HepG2 (cell line): Measurements from ENCODE around the gene DOK7. TPM values are rescaled to one million over a fixed set of nuclear protein-coding genes. Genes with fewer than 3 reads are reported as not detected.
"Not testable (repeated sequence)": the region's sequence is repeated elsewhere in the genome, so short reads cannot be mapped to it uniquely, and the experiment has no call there.

ENCODE experiments used
- ATAC-seq: fragments of 200-7000 bp; cut with Tn5 transposase; 3 replicates; pipeline ENCODE4 v1.9.1; 2020; ENCODE audit warnings: mild to moderate bottlenecking, moderate library complexity
- BruUV-seq: library from RNA; stranded (reverse); fragments of 400-500 nt; replicated peaks from 2 replicates; lab custom pipeline; 2021; lab: Mats Ljungman, UMichigan
- CTCF ChIA-PET: fragments of 300-600 bp; formaldehyde crosslinking; extraction: SDS; loops from one replicate; lab custom pipeline; 2021; ENCODE audit warnings: low total read pairs, inconsistent platforms, low intra/inter-chr PET ratio; lab: Yijun Ruan, JAX
- POLR2A ChIA-PET: fragments of 350-600 bp; sonication (Branson Sonifier 250); formaldehyde crosslinking; loops from one replicate; lab custom pipeline; 2020; ENCODE audit warnings: antibody characterized with exemption, inconsistent platforms; lab: Yijun Ruan, JAX
- DNase-seq: peaks from one replicate; pipeline ENCODE4 v3.0.0-alpha.2; 2015; ENCODE audit warnings: low spot score
- FAIRE-seq: peaks from 3 replicates; lab custom pipeline; 2011; peaks lifted over from hg19 to GRCh38; lab: Jason Lieb, UNC
- H2AFZ ChIP-seq: one replicate; pipeline ENCODE4 v1.6.1; 2011; ENCODE audit warnings: low read length, inconsistent platforms
- H3K27ac ChIP-seq: fragments of 300-600 bp; 3 replicates; pipeline ENCODE4 v1.8.0; 2011; ENCODE audit warnings: mixed run types, mild to moderate bottlenecking, mixed read lengths, low read length, inconsistent platforms; ENCODE audit not compliant: insufficient read depth; ENCODE audit errors: extremely low read length
- H3K27me3 ChIP-seq, 2 experiments: fragments of 200-600 bp in 1 of 2; 2 replicates in 1 of 2; 3 replicates in 1 of 2; pipeline versions ENCODE4 v1.6.0 to v1.8.0; 2011; ENCODE audit warnings: low read length in 2 of 2, mild to moderate bottlenecking in 2 of 2, moderate library complexity in 2 of 2, inconsistent platforms in 1 of 2; ENCODE audit not compliant: insufficient read depth in 2 of 2, control insufficient read depth in 1 of 2
- H3K36me3 ChIP-seq, 2 experiments: fragments of 200-600 bp in 1 of 2; replicated peaks in 1 of 2; 2 replicates in 1 of 2; 3 replicates in 1 of 2; pipeline versions ENCODE4 v1.5.1 to v1.8.0; 2011; ENCODE audit warnings: low read length in 2 of 2, inconsistent platforms in 1 of 2; ENCODE audit not compliant: insufficient read depth in 2 of 2, control insufficient read depth in 1 of 2
- H3K4me1 ChIP-seq: 2 replicates; pipeline ENCODE4 v1.5.1; 2012; ENCODE audit warnings: low read length, inconsistent platforms; ENCODE audit not compliant: insufficient read depth
- H3K4me2 ChIP-seq: 2 replicates; pipeline ENCODE4 v1.6.0; 2011; ENCODE audit warnings: low read depth, low read length, inconsistent platforms
- H3K4me3 ChIP-seq, 3 experiments: fragments of 200-600 bp in 1 of 3; sonication (generic), shearing (Covaris generic) in 1 of 3; replicated peaks in 1 of 3; 2 replicates each; pipeline ENCODE4 v1.5.1; 2011 to 2016; ENCODE audit warnings: low read length in 3 of 3, inconsistent platforms in 2 of 3, low read depth in 2 of 3, mild to moderate bottlenecking in 2 of 3, control low read depth in 1 of 3, mixed read lengths in 1 of 3; ENCODE audit not compliant: insufficient read depth in 1 of 3
- H3K79me2 ChIP-seq: one replicate; pipeline ENCODE4 v1.6.1; 2011; ENCODE audit warnings: low read length, inconsistent platforms; ENCODE audit not compliant: insufficient read depth
- H3K9ac ChIP-seq: 2 replicates; pipeline ENCODE4 v1.6.0; 2011; ENCODE audit warnings: mild to moderate bottlenecking, low read depth, low read length, inconsistent platforms; ENCODE audit not compliant: insufficient read depth
- H3K9me3 ChIP-seq: 2 replicates; pipeline ENCODE4 v1.5.1; 2012; ENCODE audit warnings: mild to moderate bottlenecking, low read length
- H4K20me1 ChIP-seq: 2 replicates; pipeline ENCODE4 v1.6.0; 2011; ENCODE audit warnings: inconsistent platforms, mild to moderate bottlenecking, low read length, moderate library complexity; ENCODE audit not compliant: insufficient read depth
- ATF4 ChIP-seq, 2 experiments: fragments of 450-650 bp in 1 of 2; sonication (generic) in 1 of 2; formaldehyde crosslinking; IDR thresholded peaks; 2 replicates each; pipeline versions ENCODE4 v1.5.0 to v1.8.0; 2020 to 2022; ENCODE audit warnings: mild to moderate bottlenecking in 1 of 2, missing genetic modification reagents in 1 of 2
- ERF ChIP-seq: IDR thresholded peaks from 2 replicates; pipeline ENCODE4 v1.6.1; 2018; ENCODE audit warnings: missing biosample characterization, missing genetic modification reagents
- FOXP1 ChIP-seq, 2 experiments: fragments of 450-650 bp in 1 of 2; IDR thresholded peaks; 2 replicates each; pipeline ENCODE4 v1.6.1; 2017 to 2018; ENCODE audit warnings: antibody characterized with exemption in 1 of 2
- HMGA1 ChIP-seq: sonication (generic); formaldehyde crosslinking; conservative IDR thresholded peaks from 2 replicates; pipeline ENCODE4 v1.4.0; 2020; ENCODE audit warnings: missing genetic modification reagents
- IKZF4 ChIP-seq: sonication (generic); formaldehyde crosslinking; IDR thresholded peaks from 2 replicates; pipeline ENCODE4 v1.5.1; 2020; ENCODE audit warnings: borderline replicate concordance, mild to moderate bottlenecking, low read depth, missing genetic modification reagents; ENCODE audit errors: not compliant biosample characterization
- KMT2A ChIP-seq: sonication (generic); formaldehyde crosslinking; IDR thresholded peaks from 2 replicates; pipeline ENCODE4 v1.4.0; 2020; ENCODE audit warnings: missing genetic modification reagents
- MIXL1 ChIP-seq: IDR thresholded peaks from 2 replicates; pipeline ENCODE4 v1.6.1; 2016
- NFKB2 ChIP-seq: sonication (generic); formaldehyde crosslinking; IDR thresholded peaks from 2 replicates; pipeline ENCODE4 v1.4.0; 2020; ENCODE audit warnings: missing genetic modification reagents, borderline replicate concordance
- TFE3 ChIP-seq: IDR thresholded peaks from 2 replicates; pipeline ENCODE4 v1.6.1; 2016
- WGBS: methylation state at CpG from one replicate; pipeline ENCODE4 v1.1.6; 2017; ENCODE audit warnings: low lambda C conversion rate; 5-methylcytosine and 5-hydroxymethylcytosine counted together
- in situ Hi-C: cut with HindIII; loops from 2 replicates; pipeline ENCODE4 v1.10.0; 2017; ENCODE audit warnings: low pct_unique_long_range_greater_than_20kb; ENCODE audit not compliant: extremely low pct_ligation_motif_present
- intact Hi-C: fragments of 100-400 bp; cut with micrococcal nuclease; formaldehyde crosslinking; loops from one replicate; pipeline ENCODE4 v1.10.0; 2022; ENCODE audit not compliant: unreplicated experiment
- polyA plus RNA-seq, 8 experiments: library from polyadenylated mRNA; depleted of rRNA in 3 of 8; stranded (reverse) in 7 of 8; unstranded in 1 of 8; fragments of >200 nt; fragmentation: Illumina TruSeq in 4 of 8; extraction: Trizol in 4 of 8; gene quantifications; 2 replicates each; pipeline versions ENCODE4 v1.2.1 to v1.2.3, GENCODE V29; 2011 to 2016; ENCODE audit warnings: low read depth in 4 of 8, missing spikeins in 1 of 8, mixed read lengths in 1 of 8; ENCODE audit not compliant: insufficient read depth in 1 of 8
- total RNA-seq, 5 experiments: library from RNA; depleted of rRNA; stranded (reverse); fragments of >200 nt; fragmentation: Illumina TruSeq; extraction: Trizol; gene quantifications; 2 replicates each; pipeline ENCODE4 v1.2.3, GENCODE V29; 2016; ENCODE audit warnings: low read depth in 1 of 5
- TF ChIP-seq, protein P1 (sequence below): IDR thresholded peaks from 2 replicates; pipeline ENCODE4 v1.6.1; 2016; ENCODE audit warnings: missing genetic modification reagents, missing compliant biosample characterization

DOK7 gene
- total and polyA plus RNA-seq, 2 of the 13 experiments (the other 11 are each of a cell fraction or from before 2014, with no cell fraction given), result 0.03 to 0.07 TPM

DNA sequence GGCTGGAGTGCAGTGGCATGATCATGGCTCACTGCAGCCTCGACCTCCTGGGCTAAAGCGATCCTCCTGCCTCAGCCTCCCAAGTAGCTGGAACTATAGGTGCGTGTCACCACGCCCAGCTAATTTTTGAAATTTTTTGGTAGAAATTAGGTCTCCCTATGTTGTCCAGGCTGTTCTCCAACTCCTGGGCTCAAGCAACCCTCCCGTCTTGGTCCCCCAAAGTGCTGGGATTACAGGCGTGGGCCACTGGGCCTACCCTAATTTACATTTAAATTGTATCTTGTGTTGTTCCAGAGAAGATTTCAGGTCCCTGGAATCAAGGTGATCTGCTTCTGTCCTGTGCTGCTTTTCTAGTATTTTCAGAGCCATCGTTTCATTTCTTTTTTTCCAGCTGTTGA, 70.3 kb downstream of the DOK7 start (continued):
- TF ChIP-seq FOXP1 (IDR thresholded peaks at IDR 0.05), result no peak
- TF ChIP-seq FOXP1 (CRISPR knock-in tag; IDR thresholded peaks at IDR 0.05), result no peak
- TF ChIP-seq NFKB2, result no peak
- TF ChIP-seq IKZF4 (CRISPR knock-in tag), result no peak
- no peak for TF ChIP-seq TFE3 (CRISPR knock-in tag)
- TF ChIP-seq, protein P1, sequence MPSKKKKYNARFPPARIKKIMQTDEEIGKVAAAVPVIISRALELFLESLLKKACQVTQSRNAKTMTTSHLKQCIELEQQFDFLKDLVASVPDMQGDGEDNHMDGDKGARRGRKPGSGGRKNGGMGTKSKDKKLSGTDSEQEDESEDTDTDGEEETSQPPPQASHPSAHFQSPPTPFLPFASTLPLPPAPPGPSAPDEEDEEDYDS (CRISPR knock-in tag), result no peak
- TF ChIP-seq KMT2A (CRISPR knock-in tag), result no peak
- TF ChIP-seq MIXL1 (CRISPR knock-in tag), result no peak
- TF ChIP-seq HMGA1 (CRISPR knock-in tag), result no peak
- TF ChIP-seq ATF4 (CRISPR knock-in tag; IDR thresholded peaks at IDR 0.05), result no peak
- no peak for TF ChIP-seq ERF (CRISPR knock-in tag)
- TF ChIP-seq, all 625 proteins: peak for 0

GRCh38 chr4:3535812-3536211, 72.7 kb downstream of the DOK7 start:
- ATAC-seq, H3K4me3 ChIP-seq, H2AFZ ChIP-seq, in situ Hi-C loops, FAIRE-seq, H3K27me3 ChIP-seq, H3K9ac ChIP-seq, H3K4me2 ChIP-seq, H3K36me3 ChIP-seq, H3K27ac ChIP-seq, DNase-seq, BruUV-seq, intact Hi-C loops, H4K20me1 ChIP-seq, H3K9me3 ChIP-seq, CTCF ChIA-PET: not testable (repeated sequence)
- H3K4me1 ChIP-seq, result peaks cover 12% of the 10 kb centered on the region
- POLR2A ChIA-PET, result interaction anchor here (0.6 kb wide), 1 partner anchor 49 kb away, joined by 3 read pairs; no protein-coding TSS in a partner anchor
- 55% methylated on average over 10 of the region's 10 CpGs for WGBS
- H3K79me2 ChIP-seq, result peaks cover 10% of the 10 kb centered on the region

DNA sequence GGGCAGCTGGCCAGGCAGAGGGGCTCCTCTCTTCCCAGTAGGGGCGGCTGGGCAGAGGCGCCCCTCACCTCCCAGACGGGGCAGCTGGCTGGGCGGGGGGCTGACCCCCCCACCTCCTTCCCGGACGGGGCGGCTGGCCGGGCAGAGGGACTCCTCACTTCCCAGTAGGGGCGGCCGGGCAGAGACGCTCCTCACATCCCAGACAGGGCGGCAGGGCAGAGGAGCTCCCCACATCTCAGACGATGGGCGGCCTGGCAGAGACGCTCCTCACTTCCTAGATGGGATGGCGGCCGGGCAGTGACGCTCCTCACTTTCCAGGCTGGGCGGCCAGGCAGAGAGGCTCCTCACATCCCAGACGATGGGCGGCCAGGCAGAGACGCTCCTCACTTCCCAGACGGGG, 75.8 kb downstream of the DOK7 start:
- H3K4me2 ChIP-seq, H3K4me1 ChIP-seq, intact Hi-C loops, H4K20me1 ChIP-seq, H3K4me3 ChIP-seq, CTCF ChIA-PET, H3K27ac ChIP-seq, H3K27me3 ChIP-seq, BruUV-seq, H3K36me3 ChIP-seq, ATAC-seq, H3K79me2 ChIP-seq, FAIRE-seq, POLR2A ChIA-PET, DNase-seq, H2AFZ ChIP-seq, in situ Hi-C loops, H3K9ac ChIP-seq, H3K9me3 ChIP-seq: not testable (repeated sequence)
- 87% methylated on average over 3 of the region's 23 CpGs for WGBS
